ENCODE measurements around the gene GTF2B.

GRCh38 chr1:88885933-88886332, 5.4 kb downstream of the GTF2B start:
- TF ChIP-seq SIN3A (IDR thresholded peaks at IDR 0.05; ENCODE audit: low read depth) (no peak), POLR2A (IDR thresholded peaks at IDR 0.05; ENCODE audit: borderline replicate concordance, extremely low read depth, insufficient read depth, insufficient read length) (no peak), YY1 (IDR thresholded peaks at IDR 0.05; ENCODE audit: extremely low read depth, insufficient replicate concordance, low read depth, low read length) (no peak)
- TF ChIP-seq, protein P1, sequence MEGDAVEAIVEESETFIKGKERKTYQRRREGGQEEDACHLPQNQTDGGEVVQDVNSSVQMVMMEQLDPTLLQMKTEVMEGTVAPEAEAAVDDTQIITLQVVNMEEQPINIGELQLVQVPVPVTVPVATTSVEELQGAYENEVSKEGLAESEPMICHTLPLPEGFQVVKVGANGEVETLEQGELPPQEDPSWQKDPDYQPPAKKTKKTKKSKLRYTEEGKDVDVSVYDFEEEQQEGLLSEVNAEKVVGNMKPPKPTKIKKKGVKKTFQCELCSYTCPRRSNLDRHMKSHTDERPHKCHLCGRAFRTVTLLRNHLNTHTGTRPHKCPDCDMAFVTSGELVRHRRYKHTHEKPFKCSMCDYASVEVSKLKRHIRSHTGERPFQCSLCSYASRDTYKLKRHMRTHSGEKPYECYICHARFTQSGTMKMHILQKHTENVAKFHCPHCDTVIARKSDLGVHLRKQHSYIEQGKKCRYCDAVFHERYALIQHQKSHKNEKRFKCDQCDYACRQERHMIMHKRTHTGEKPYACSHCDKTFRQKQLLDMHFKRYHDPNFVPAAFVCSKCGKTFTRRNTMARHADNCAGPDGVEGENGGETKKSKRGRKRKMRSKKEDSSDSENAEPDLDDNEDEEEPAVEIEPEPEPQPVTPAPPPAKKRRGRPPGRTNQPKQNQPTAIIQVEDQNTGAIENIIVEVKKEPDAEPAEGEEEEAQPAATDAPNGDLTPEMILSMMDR (IDR thresholded peaks at IDR 0.05 in 2 of 3, conservative IDR thresholded peaks at IDR 0.05 in 1 of 3; ENCODE audit: borderline replicate concordance in 1 of 3, insufficient read depth in 1 of 3, low read depth in 2 of 3, low read length in 2 of 3): no peak
